HG02798 (cell line): ENCODE data around the gene LEKR1.
A peak's percentile ranks its signal among the peaks of the same experiment; 100 is the strongest.

Experiments used
- ATAC-seq: cut with Tn5 transposase; IDR thresholded peaks from one replicate; pipeline ENCODE4 v1.9.1; 2021; ENCODE audit warnings: mild to moderate bottlenecking; ENCODE audit not compliant: unreplicated experiment, poor library complexity

The LEKR1 gene

GRCh38 chr3:157074490-157074889 lies 248.3 kb downstream of the LEKR1 start:
- no peak for ATAC-seq

GRCh38 chr3:157074981-157075380 lies 248.8 kb downstream of the LEKR1 start:
- ATAC-seq: no peak

GRCh38 chr3:157075693-157076420 lies 249.7 kb downstream of the LEKR1 start:
- ATAC-seq: no peak

DNA sequence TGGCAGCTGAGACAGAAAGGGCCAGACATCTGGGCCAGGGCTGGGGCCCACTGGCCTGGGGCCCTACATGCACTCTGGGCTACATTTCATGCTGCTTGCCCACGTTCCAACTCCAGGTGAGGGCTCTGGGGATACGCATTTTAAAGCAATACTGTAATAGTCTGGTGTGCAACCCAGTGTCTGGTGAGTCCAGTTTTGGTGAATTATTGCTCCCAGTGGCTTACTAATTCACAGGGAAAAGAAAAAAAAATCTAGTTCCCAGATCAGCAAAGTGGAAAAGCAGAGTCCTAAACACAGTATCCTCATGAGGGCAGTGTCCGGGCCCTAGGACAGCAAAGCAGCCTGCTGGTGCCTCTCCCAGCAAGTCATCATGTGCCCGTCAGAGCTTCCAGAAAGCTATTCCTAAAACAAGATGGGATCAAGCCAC lies 251.4 kb downstream of the LEKR1 start:
- ATAC-seq: no peak

DNA sequence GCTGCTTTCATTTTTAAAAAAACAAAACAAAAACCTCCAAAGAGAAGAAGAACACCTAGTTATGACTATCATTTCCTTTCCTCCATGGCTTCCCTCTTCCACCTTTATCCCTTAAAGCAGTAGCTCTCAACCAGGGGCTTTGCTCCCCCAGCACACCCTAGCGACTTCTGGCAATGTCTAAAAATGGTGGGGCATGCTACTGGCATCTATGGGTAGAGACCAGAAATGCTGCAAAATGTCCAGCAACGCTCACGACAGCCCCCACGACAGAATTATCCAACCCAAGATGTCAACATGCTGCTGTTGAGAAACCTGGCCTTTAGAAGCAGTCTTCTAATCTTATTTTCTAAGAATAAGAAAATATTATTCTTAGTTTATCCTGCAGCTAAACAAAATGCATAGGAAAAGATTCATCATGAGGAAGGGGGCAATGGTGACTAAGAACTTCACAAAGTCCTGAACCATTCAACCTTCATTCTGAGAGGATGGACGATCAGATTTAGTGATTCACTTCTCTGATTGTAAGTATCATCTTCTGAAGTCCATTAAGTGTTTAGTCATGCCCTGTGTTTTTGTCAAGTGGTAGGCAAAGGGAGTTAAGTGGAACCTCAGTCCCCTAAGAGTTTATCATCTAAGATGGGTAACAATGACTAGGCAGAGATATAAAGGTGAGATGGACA lies 252.1 kb downstream of the LEKR1 start:
- ATAC-seq: no peak

GRCh38 chr3:157078811-157079185 lies 252.6 kb downstream of the LEKR1 start:
- ATAC-seq: no peak

DNA sequence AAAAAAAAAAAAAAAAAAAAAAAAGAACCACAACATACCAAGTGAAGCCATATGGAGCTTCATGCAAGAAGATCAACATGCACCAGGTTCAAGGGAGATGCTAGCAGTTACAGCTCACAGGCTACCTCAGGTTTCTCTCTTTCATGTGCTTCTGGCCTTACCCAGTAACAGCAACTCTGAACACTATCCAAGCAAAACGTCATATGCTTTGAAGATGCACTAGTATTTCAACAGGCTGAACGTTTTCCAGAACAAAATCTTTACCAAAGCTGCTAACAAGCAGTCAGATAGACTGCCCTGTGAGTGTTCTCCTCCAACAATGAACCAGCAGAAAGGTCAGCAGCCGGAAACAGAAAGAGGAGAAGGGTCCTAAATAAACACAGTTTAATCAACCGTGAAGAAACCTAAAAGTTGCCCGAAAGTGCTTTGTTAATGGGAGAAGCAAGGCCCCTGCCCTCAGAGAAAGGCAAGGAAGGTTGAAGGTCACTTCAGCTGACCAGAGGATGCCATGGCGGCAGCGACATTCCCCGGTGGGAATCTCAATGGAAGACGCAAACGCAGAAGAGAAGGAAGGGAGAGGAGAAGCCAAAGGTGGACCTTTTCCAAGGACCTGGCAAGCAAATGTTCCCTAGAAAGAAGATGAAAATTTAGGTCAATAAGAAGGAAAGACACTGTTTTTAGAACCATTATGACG lies 253.7 kb downstream of the LEKR1 start:
- ATAC-seq: no peak

GRCh38 chr3:157081626-157082210 lies 255.6 kb downstream of the LEKR1 start:
- peak; percentile 82 for ATAC-seq

DNA sequence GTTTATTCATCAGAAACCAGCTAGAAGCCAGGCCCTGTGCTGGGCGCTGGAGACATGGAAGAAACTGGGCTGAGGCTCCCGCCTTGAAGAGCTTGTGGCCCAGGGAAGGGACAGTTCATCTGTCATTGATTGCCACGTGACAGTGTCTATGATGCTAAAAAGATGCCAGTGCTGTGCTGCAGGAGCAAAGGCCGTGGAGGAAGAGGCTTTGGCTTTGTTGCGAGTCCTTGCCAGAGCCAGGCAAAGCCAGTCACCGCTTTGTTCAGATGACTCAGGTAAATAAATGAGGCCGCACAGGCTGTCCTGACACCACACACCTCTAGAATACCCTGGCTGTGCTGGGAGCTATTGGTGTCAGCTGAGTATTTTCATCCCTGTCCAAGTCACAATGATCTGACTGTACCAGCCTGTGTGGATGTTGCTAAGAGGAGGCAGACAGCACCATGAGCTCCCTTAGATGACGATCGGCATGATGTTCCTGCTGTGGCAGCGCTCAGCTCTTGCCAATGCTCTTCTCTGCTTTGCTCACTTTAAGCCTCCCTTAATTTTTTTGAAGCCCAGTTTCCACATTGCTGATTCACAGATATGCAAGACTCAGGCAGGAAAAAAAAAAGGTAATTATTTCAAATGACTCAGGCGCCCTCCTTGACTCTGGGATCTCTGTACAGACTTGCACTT lies 256.3 kb downstream of the LEKR1 start:
- ATAC-seq: no peak

DNA sequence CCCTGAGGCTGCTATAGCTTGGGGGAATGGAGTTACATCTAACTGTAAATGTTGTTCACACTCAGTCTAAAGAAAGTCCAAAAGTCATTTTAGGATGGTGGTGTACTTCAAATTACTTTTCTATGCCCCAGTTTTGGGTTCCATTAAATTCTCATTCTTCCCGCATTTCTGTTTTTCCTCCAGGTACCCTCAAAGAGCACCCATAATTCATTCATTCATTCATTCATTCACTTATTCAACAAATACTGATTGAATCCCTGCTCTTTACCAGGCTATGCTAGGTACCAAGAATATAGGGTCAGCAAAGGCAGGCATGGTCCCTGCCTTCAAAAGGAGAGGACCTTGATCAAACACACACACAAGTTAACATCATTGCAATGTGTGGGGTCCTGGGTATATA lies 257.7 kb downstream of the LEKR1 start:
- ATAC-seq: no peak

DNA sequence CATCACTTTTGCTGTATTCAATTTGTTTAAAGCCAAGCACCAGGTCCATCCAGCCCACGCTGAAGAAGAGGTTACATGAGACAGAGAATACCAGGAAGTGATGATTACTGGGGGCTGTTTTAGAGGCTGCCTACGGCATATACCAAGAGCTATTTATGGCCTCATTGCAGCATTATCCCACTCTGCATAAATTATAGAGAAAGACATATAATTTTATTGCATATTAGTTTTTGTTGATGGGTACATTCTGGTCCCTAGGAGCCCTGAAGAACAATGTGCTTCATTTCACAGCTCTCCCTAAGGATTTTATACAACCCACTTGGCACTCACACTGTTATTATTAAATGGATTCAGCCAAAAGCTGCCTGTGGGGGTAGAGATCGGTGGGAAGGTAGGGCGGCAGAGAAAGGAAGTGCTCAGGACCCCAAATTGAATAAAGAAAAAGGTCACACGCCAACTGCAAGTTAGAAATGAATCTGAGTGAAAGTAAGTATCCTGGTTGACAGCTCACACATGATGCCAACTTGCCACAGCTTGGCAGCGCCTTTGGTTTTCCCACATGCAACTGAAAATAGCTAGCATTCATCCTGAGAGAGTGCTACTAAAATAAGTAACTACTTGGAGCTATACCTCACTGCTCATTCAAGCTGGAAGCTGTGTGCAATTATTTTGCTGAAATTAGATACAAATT lies 260.1 kb downstream of the LEKR1 start:
- ATAC-seq: no peak

DNA sequence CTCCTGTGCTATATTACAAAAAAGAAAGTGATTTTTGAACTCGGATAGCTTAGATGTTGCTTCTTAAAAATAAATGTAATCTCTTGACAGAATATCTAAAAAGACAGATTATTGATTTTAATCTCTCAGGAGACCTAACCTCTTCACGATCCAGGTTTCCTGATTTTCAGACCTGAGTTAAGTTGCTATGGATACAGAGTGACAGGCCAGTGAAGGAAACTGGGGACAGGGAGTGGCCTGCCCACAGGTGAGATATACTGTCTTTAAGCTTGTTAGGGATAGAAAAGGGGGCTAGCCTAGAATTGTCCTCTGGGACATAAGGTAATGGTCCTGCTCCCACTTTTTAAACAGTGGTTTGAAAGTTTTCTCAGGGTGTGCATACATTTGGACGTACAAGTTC lies 260.6 kb downstream of the LEKR1 start:
- no peak for ATAC-seq

DNA sequence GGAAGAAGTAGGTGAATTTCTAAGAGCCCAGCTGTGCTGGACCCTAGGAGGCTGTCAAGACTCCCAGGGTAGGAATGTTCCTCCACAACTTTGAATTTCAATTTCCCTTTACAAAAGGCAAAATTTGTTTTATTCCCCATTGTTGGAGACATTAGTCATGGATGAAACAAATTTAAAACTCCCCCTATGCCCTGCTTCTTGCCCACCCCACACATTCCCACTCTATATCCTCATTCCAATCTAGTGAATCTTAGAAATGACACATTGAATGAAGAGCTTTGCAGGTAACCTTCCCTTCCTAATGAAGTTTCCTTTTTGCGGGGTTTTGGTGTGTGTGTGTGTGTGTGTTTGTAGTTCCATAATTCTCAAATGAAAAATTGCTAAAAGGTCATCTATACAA lies 261.2 kb downstream of the LEKR1 start:
- no peak for ATAC-seq

DNA sequence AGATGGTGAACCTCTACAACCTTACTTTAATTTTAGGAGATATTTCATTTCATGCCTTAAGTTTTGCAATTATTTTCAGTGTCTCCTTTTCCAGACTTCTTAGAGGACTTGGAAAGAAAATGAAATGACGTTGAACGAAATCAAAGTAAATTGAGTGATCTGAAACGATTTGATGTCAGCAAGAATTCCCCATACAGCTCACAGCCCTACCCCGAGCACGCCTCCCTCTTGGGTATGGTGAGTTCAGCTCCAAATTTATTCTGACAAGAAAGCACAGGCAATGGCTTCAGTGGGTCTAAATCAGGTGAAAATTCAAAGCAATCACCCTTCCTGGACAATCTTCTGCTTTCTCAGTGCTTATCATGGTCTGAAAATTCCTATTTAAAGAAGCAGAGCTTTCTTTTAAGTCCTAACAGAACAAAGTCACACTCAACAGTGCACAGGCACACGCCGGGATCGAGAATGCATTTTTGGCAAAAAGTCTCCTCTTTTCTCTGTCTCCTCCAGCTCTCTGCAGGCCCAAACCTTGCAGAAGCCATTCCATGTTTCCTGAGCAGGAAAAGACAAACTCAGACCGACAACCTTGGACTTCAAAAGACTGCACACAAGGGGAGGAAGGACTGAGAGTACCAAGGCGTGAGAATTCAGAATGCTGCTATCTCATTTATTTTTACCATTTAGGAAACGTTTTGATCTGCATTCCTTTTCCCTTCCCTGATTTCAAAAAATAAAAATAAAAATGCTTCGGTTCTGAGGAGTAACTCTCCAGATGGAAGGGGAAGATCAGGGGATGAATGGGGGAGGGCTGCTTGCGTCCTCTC lies 261.8 kb downstream of the LEKR1 start:
- ATAC-seq: no peak

DNA sequence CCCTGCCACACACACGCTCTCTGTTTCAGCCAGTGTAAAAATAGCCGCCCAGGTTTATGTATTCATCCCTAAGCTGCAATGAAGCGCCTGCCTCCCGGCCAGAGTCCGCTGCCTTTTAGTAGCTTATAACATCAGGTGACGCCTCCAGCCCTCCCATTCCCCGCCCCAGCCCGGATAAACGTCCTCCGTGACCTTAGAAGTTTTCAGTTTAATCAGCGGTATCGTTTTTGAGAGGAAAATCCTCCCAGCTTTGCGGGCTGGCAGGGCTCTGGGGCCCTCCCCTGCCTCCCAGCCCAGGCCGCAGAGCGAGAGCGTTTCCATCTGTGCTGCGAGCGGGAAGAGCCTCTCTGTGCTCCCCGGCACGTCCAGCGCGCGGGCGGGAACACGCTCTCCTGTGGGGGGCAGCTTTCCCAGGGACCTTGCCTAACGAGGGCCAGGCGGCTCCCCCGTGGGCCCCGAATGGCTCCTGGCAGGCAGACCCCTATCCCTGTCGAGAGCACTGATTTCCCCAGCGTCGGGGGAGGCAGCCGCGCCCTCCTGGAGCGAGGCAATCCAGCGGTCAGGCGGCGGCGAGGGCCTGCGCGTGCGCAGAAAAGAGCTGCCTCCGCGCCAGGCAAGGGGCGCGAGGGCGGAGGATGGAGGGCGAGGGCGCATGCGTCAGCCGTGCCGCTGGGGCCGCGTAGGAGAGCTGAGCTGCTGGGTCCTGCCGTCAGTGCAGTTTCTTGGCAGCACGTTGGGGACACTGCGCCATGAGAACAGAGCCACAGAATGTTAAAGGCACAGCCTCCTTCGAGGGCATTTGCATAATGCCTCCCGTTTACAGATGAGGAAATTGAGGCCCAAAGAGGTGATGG lies 262.7 kb downstream of the LEKR1 start:
- peak; percentile 73 for ATAC-seq

- ATAC-seq: peak; percentile 14
Measured at GRCh38 chr3:157089455-157090221, 263.5 kb downstream of the LEKR1 start.

GRCh38 chr3:157091083-157091833 lies 265.1 kb downstream of the LEKR1 start:
- ATAC-seq: no peak
